ENCODE results near the gene DDI2.
A peak's percentile ranks its signal among the peaks of the same experiment; 100 is the strongest.

Gene DDI2

GRCh38 chr1:15705184-15705566 is 87.9 kb downstream of the DDI2 start:
- no peak for DNase-seq

GRCh38 chr1:15706751-15707150 is 89.5 kb downstream of the DDI2 start:
- no peak for DNase-seq

GRCh38 chr1:15707239-15707925 is 90.1 kb downstream of the DDI2 start:
- no peak for DNase-seq

DNA sequence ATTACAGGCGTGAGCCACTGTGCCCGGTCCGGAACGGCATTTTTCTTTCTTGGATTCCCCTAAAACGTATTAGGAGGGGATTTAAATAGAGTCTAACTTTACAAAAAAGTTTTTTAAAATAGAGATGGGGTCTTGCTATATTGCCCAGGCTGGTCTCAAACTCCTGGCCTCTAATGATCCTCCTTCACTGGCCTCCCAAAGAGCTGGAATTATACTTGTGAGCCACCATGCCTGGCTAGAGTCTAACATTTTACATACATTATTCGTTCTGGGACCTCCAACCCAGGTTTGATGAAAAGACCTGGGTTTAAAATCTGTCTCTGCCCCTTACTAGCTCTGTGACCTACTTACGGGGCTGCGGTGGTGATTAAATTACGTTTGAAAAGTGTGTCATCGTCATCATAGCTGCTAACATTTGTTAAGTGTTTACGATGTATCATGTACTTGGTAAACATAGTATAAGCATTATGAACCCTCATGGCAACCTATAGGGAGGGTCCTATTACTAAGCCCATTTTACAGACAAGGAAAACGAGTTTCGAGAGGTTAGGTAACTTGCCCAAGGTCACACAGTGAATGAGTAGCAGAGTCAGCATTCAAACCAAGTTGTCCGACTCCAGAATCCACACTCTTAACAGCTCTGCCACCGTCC is 91.4 kb downstream of the DDI2 start:
- DNase-seq: no peak

GRCh38 chr1:15709226-15709625 is 92.0 kb downstream of the DDI2 start:
- no peak for DNase-seq

DNA sequence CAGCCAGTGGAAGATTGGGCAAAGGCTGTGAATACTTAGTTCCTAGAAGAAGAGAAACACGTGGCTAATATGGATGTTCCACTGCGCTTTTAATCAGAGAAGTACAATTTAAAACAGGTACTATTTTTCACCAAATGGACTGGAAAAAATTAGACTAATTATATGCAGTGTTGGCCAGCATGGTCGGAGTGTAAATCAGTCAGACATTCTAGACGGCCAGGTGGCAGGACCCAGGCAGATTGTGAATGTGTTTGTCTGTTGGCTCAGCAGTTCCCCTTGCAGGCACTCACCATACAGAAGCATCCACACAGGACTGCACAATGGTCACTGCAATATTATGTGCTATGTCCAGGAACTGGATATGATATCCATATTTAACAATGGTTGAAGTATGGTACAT is 94.9 kb downstream of the DDI2 start:
- DNase-seq: peak in 1 of 2 experiments; percentile 22

GRCh38 chr1:15714406-15715136 is 97.3 kb downstream of the DDI2 start:
- DNase-seq: peak in 1 of 2 experiments; percentile 28

DNA sequence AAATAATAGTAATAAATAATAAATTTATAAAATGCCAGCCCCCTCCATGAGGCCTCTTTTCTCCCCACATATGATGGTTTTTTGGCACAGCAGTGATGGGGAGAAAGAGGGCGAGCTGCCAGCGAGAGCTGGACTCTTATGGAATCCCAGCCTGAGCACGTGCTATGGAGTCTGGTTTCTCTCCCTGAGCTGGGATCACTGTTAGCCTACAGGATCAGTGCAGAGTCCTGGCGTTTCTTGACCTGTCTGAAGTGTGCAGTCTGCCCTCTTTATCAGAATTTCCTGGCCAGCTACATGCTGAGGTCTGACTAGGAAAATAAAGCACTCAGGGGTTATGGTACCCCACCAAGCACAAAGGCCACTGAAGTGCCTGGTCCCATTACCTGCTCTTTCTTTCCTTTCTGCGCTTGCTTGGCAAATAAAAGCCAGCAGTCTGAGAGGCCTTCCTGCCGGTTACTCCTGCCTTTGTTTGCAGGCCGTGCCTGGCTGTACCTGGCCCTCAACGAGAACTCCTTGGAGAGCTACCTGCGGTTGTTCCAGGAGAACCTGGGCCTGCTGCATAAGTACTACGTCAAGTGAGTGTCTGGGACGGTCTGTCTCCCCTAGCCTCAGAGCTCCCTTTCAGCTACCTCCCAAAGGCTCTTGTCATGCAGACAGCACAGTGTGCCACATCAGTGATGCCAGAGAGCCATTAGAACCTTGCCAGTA is 100.3 kb downstream of the DDI2 start:
- no peak for DNase-seq

DNA sequence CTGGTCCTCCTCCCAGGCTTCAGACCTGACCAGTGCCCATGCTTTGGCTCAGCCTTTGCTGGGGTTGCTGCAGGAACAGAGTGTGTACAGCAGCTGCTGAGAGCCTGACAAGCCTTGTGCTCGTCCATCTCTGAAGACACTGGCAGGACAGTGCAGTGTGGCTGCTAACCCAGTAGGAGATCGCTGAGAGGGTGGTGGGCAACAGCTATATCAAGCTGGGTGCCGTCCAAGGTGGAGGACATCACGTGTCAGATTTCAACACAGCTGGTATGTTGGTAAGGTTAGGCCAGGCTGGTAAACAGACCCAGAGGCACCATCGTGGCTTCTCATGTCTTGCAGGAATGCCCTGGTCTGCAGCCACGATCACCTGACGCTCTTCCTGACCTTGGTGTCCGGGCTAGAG is 100.9 kb downstream of the DDI2 start:
- DNase-seq: no peak
